KMS-11 (cell line): ENCODE measurements around the gene OLFML2B.
A peak's percentile ranks its signal among the peaks of the same experiment; 100 is the strongest.

ENCODE experiments used
- H2AFZ ChIP-seq: fragments of 200-600 bp; sonication (generic); 2 replicates; pipeline ENCODE4 v1.6.1; 2016; ENCODE audit warnings: antibody characterized with exemption, mixed run types, low read depth
- H3K27ac ChIP-seq: fragments of 200-600 bp; sonication (generic); 2 replicates; pipeline ENCODE4 v1.6.1; 2016; ENCODE audit warnings: mild to moderate bottlenecking, mixed run types
- H3K27me3 ChIP-seq: fragments of 200-600 bp; sonication (generic); 2 replicates; pipeline ENCODE4 v1.6.1; 2017; ENCODE audit warnings: mild to moderate bottlenecking, low read depth, mixed run types, moderate library complexity; ENCODE audit not compliant: insufficient read depth
- H3K36me3 ChIP-seq: fragments of 200-600 bp; sonication (generic); 2 replicates; pipeline ENCODE4 v1.6.1; 2017; ENCODE audit warnings: mild to moderate bottlenecking, mixed run types; ENCODE audit not compliant: insufficient read depth
- H3K4me1 ChIP-seq: fragments of 200-600 bp; sonication (generic); 2 replicates; pipeline ENCODE4 v1.6.1; 2016; ENCODE audit warnings: mild to moderate bottlenecking, low read depth, mixed run types; ENCODE audit not compliant: poor library complexity, severe bottlenecking
- H3K4me2 ChIP-seq: fragments of 200-600 bp; sonication (generic); 2 replicates; pipeline ENCODE4 v1.7.0; 2016; ENCODE audit warnings: mild to moderate bottlenecking, mixed run types
- H3K4me3 ChIP-seq: fragments of 200-600 bp; sonication (generic); IDR thresholded peaks from 2 replicates; pipeline ENCODE4 v1.6.1; 2017; ENCODE audit warnings: low read depth, low read length, mixed read lengths; ENCODE audit not compliant: insufficient read depth
- H3K79me2 ChIP-seq: fragments of 200-600 bp; sonication (generic); 2 replicates; pipeline ENCODE4 v1.6.1; 2016; ENCODE audit warnings: low read depth, mixed run types; ENCODE audit not compliant: insufficient read depth
- H3K9ac ChIP-seq: fragments of 200-600 bp; sonication (generic); 2 replicates; pipeline ENCODE4 v1.6.1; 2016; ENCODE audit warnings: mild to moderate bottlenecking, mixed run types
- H4K20me1 ChIP-seq: fragments of 200-600 bp; sonication (generic); 2 replicates; pipeline ENCODE4 v1.6.1; 2016; ENCODE audit warnings: mild to moderate bottlenecking, mixed run types; ENCODE audit not compliant: insufficient read depth
- TF ChIP-seq, protein P1 (sequence below): fragments of 200-600 bp; sonication (generic); conservative IDR thresholded peaks from 2 replicates; pipeline ENCODE4 v1.6.1; 2017; ENCODE audit warnings: low read depth, mild to moderate bottlenecking, antibody characterized with exemption, low read length, moderate library complexity, mixed read lengths

The OLFML2B gene

DNA sequence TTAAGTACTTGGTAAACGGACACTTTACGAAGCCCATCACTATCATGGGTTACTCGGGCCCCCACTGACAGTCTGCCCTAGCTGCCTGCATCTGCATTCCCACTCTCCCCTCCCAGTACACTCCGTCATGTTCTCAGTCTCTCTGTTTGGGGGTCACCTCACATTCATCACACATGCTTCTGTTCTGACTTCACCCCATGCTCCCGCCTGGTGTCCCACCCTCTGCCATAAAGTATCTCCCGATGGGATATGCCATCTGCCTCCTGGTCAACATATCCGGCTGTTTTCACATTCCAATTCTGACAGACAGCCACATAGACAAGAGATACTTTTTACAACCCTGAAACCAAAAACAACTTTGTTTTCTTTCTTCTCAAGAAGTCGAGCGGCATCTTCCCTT is 1.0 kb downstream of the OLFML2B start:
- H3K4me2 ChIP-seq: peak overlapping the region; percentile 71
- no peak overlapping the region; the same call in 1 of the 2 replicates for H3K9ac ChIP-seq
- TF ChIP-seq, protein P1, sequence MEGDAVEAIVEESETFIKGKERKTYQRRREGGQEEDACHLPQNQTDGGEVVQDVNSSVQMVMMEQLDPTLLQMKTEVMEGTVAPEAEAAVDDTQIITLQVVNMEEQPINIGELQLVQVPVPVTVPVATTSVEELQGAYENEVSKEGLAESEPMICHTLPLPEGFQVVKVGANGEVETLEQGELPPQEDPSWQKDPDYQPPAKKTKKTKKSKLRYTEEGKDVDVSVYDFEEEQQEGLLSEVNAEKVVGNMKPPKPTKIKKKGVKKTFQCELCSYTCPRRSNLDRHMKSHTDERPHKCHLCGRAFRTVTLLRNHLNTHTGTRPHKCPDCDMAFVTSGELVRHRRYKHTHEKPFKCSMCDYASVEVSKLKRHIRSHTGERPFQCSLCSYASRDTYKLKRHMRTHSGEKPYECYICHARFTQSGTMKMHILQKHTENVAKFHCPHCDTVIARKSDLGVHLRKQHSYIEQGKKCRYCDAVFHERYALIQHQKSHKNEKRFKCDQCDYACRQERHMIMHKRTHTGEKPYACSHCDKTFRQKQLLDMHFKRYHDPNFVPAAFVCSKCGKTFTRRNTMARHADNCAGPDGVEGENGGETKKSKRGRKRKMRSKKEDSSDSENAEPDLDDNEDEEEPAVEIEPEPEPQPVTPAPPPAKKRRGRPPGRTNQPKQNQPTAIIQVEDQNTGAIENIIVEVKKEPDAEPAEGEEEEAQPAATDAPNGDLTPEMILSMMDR: no peak
- no peak overlapping the region for H3K4me3 ChIP-seq
- H3K4me1 ChIP-seq: peaks cover 71% of the 10 kb centered on the region
- H3K79me2 ChIP-seq: peaks cover 27% of the 10 kb centered on the region; the same call in 1 of the 2 replicates
- H3K27ac ChIP-seq: no peak overlapping the region; the same call in 1 of the 2 replicates
- no peaks in the 10 kb centered on the region for H4K20me1 ChIP-seq
- H2AFZ ChIP-seq: no peak overlapping the region
- no peaks in the 10 kb centered on the region for H3K27me3 ChIP-seq
- no peaks in the 10 kb centered on the region for H3K36me3 ChIP-seq

DNA sequence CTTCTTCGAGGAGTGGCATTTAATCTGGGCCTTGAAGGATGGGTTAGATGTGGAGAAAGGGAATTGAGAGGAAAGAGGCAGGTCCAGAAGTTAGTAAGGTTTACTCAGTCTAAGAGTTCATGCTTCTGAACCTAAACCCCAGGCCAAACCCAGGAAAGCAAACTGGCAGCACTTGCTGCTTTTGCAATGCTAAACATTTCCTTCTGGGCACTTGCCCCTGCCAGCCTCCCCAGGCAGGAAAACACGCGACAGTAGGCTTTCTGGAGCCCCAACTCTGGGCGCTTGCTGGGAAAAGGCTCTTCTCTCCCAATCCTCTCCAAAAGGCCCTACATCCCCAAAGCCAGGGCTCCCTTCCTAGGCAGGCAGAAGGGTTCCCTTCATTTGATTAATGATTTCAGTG is 2.5 kb downstream of the OLFML2B start:
- Histone ChIP-seq H3K27ac (peak overlapping the region; percentile 53), H3K4me1 (peaks cover 86% of the 10 kb centered on the region), H3K36me3 (no peaks in the 10 kb centered on the region), H3K4me2 (peak overlapping the region; percentile 63), H3K4me3 (peak overlapping the region; percentile 49), H3K27me3 (no peaks in the 10 kb centered on the region), H2AFZ (peak overlapping the region; percentile 18; the same call in 1 of the 2 replicates), H3K9ac (no peak overlapping the region; the same call in 1 of the 2 replicates), H3K79me2 (peaks cover 27% of the 10 kb centered on the region; the same call in 1 of the 2 replicates), H4K20me1 (no peaks in the 10 kb centered on the region)
- TF ChIP-seq, protein P1: no peak

DNA sequence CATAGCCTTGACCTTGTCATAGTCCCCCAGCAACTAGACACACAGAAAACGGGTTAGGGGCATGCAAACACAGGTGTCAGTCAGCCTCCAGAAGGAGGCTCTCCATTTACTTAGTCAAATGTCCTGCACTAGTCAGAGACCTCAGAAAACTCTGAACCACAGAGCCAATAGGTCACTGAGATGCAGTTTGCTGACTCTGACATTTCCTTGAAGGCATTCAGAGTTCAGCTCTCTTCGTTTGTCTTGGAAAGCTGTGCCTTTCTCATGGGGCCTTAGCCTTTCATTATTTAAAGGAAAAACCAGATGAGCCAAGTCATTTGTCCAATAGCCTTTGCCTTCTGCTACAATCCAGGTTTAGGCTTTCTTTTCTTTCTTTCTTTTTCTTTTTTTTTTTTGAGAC is 3.5 kb downstream of the OLFML2B start:
- peak overlapping the region; percentile 53 for H3K27ac ChIP-seq
- H3K27me3 ChIP-seq: no peaks in the 10 kb centered on the region
- H3K36me3 ChIP-seq: no peaks in the 10 kb centered on the region
- H3K4me3 ChIP-seq: peak overlapping the region; percentile 77
- peak overlapping the region; percentile 3; the same call in 1 of the 2 replicates for H2AFZ ChIP-seq
- no peak overlapping the region; the same call in 1 of the 2 replicates for H3K9ac ChIP-seq
- peak overlapping the region; percentile 63 for H3K4me2 ChIP-seq
- H3K79me2 ChIP-seq: peaks cover 27% of the 10 kb centered on the region; the same call in 1 of the 2 replicates
- H3K4me1 ChIP-seq: peaks cover 92% of the 10 kb centered on the region
- TF ChIP-seq, protein P1: no peak
- H4K20me1 ChIP-seq: no peaks in the 10 kb centered on the region

DNA sequence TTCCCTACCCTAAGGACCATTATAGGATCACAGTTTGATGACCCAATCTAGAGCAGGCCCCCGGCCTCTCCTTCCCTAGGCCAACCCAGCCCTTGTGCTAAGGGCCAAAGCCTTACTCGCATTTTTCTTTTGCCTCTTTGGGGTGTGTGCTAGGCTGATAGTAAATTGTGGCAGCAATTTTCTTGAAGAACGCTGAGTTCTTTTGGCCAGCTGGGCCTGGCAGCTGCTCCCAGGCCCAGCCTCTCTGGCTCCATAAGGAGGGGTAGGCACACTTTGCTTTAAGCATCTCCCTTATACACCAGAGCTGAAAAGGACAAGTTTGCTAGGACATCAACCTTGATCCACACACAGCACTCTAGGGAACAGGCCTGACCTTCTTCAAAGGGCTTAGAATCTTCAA is 4.2 kb downstream of the OLFML2B start:
- Histone ChIP-seq H2AFZ (no peak overlapping the region), H3K27ac (peak overlapping the region; percentile 53), H3K4me1 (peaks cover 91% of the 10 kb centered on the region), H4K20me1 (no peaks in the 10 kb centered on the region), H3K79me2 (peaks cover 27% of the 10 kb centered on the region; the same call in 1 of the 2 replicates), H3K4me3 (no peak overlapping the region), H3K9ac (peak overlapping the region; percentile 5; the same call in 1 of the 2 replicates), H3K36me3 (no peaks in the 10 kb centered on the region), H3K4me2 (peak overlapping the region; percentile 63), H3K27me3 (no peaks in the 10 kb centered on the region)
- TF ChIP-seq, protein P1: no peak
